Spleen (tissue), 11 donors: ENCODE results near the gene AQP2. TPM values are rescaled to one million over a fixed set of nuclear protein-coding genes. Genes with fewer than 3 reads are reported as not detected.

Experiments
- DNase-seq: peaks from one replicate; pipeline ENCODE4 v3.0.0-alpha.2; 2020
- H3K27ac ChIP-seq, 8 donors: fragments of 200-600 bp; sonication (generic) in 7 of 8; 1 replicate in 4 of 8; 2 replicates in 4 of 8; pipeline versions ENCODE4 v1.5.0 to v1.8.0; 2016 to 2021; ENCODE audit warnings: inconsistent platforms in 4 of 8, mild to moderate bottlenecking in 4 of 8, moderate library complexity in 1 of 8
- H3K27me3 ChIP-seq, 7 donors: fragments of 200-600 bp; sonication (generic) in 6 of 7; replicated peaks in 1 of 7; 1 replicate in 4 of 7; 2 replicates in 3 of 7; pipeline versions ENCODE4 v1.5.0 to v1.8.0; 2016 to 2021; ENCODE audit warnings: inconsistent platforms in 3 of 7, mild to moderate bottlenecking in 1 of 7
- H3K36me3 ChIP-seq, 6 donors: fragments of 200-600 bp; sonication (generic) in 5 of 6; 1 replicate in 4 of 6; 2 replicates in 2 of 6; pipeline versions ENCODE4 v1.5.0 to v1.8.0; 2016 to 2021; ENCODE audit warnings: inconsistent platforms in 2 of 6
- H3K4me1 ChIP-seq, 6 donors: fragments of 200-600 bp; sonication (generic) in 5 of 6; 1 replicate in 3 of 6; 2 replicates in 3 of 6; pipeline versions ENCODE4 v1.5.0 to v1.8.0; 2016 to 2021; ENCODE audit warnings: inconsistent platforms in 3 of 6
- H3K4me3 ChIP-seq, 8 donors: fragments of 200-600 bp; sonication (generic) in 7 of 8; 1 replicate in 4 of 8; 2 replicates in 4 of 8; pipeline versions ENCODE4 v1.5.0 to v1.8.0; 2016 to 2021; ENCODE audit warnings: inconsistent platforms in 4 of 8, mild to moderate bottlenecking in 4 of 8, moderate library complexity in 2 of 8
- H3K9me3 ChIP-seq, 8 donors: fragments of 200-600 bp; sonication (generic) in 7 of 8; 1 replicate in 4 of 8; 2 replicates in 4 of 8; pipeline versions ENCODE4 v1.5.0 to v1.8.0; 2016 to 2021; ENCODE audit warnings: inconsistent platforms in 4 of 8
- POLR2A ChIP-seq, 3 donors: fragments of 450-650 bp; IDR thresholded peaks; one replicate each; pipeline ENCODE4 v1.5.1; 2017; ENCODE audit warnings: antibody characterized with exemption in 3 of 3, mild to moderate bottlenecking in 1 of 3
- POLR2AphosphoS5 ChIP-seq, 3 donors: sonication (generic); formaldehyde crosslinking; IDR thresholded peaks; one replicate each; pipeline ENCODE4 v1.5.1; 2017; ENCODE audit warnings: antibody characterized with exemption in 3 of 3
- whole genome bisulfite sequencing, 5 donors: extraction: QIAGEN DNeasy Blood & Tissue Kit in 3 of 5; methylation state at CpG; one replicate each; pipeline versions ENCODE4 v1.1.5 to v1.1.7; 2013 to 2018; 5-methylcytosine and 5-hydroxymethylcytosine counted together
- intact Hi-C: fragments of 100-400 bp; cut with DNase I; formaldehyde crosslinking; loops from one replicate; pipeline ENCODE4 v1.15.0; 2023; ENCODE audit warnings: low total_unique reads
- polyA plus RNA-seq, 3 donors: library from polyadenylated mRNA; stranded (reverse); fragments of 200-250 nt; gene quantifications; one replicate each; pipeline ENCODE4 v1.2.1, GENCODE V29; 2013
- total RNA-seq, 7 donors: library from RNA; depleted of rRNA in 3 of 7; stranded (reverse); fragments of >200 nt in 3 of 7; fragmentation: NEBNext Ultra II Directional in 4 of 7; extraction: Animal tissue kit (Norgen Biotek cat#: 25700) in 4 of 7; gene quantifications; one replicate each; pipeline versions ENCODE4 v1.1.0 to v1.2.1, GENCODE V29; 2016 to 2021
- TF ChIP-seq, protein P1 (sequence below), 11 experiments: fragments of 200-600 bp in 7 of 11; fragments of 450-650 bp in 4 of 11; sonication (generic) in 4 of 11; IDR thresholded peaks in 8 of 11; conservative IDR thresholded peaks in 3 of 11; 1 replicate in 7 of 11; 2 replicates in 4 of 11; pipeline versions ENCODE4 v1.4.0 to v1.8.0; 2016 to 2021; ENCODE audit warnings: antibody characterized with exemption in 11 of 11, inconsistent platforms in 4 of 11, mild to moderate bottlenecking in 1 of 11
- donor health status: healthy with polysubstance abuse.
- donor health status: DM: no; HTN: no; CAD: no; lungs with moderate emphysema.
- donor health status: DM: no; HTN: no; CAD: no.
- donor health status: Bipolar disorder and iron deficiency.
- donor health status: healthy.
- donor health status: DM: no; HTN: no; CAD: no.
- donor health status: DM: yes; HTN: yes; CAD: no.

AQP2 gene
- total and polyA plus RNA-seq, 10 donors: not detected

DNA sequence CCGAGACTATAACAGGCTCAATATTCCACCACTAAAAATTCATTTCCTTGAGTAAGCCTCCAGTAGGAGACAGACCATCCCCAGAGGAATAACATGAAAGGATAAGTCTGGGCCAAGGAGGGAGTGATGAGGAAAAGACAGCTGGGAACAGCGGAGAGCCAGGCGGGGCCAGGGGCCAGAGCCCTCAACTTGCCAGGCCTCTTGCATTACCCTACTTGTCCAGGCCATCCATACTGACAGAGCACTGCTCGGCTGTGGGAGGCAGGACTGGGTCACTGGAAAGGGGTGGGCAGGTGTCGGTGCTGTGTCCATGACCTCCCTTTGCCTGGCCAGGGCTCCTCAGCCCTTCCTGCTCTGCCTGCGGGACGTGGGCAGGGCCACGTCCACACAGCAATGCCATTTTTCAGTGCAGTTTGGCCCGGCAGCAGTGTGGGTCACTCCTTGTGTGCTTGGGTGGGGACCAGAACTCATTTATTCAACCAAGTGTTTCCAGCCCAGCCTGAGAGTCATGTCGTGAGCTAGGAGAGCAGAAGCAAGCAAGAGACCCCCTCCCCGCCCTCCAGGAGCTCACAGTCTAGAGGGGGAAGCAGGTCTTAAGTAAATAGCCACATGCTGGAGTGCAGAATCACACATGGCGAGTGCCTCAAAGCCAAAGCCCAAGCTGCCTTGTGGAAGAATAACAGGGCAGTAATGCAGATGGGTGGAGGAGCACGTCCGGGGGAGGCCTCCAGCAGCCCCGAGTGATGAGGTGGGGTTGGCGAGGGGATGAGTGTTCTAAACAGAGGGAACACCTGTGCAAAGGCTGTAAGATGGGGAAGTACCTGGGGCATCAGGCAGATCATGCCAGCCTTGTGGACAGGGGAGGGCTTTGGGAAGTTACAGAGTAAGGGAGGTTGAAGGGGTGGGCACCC lies 37.9 kb upstream of the AQP2 start:
- DNase-seq: peak; percentile 51
- intact Hi-C loops: no loop called here
- 77 to 89% (median 82%) methylated on average over 12 to 16 of the region's 16 CpGs for WGBS, 5 donors

DNA sequence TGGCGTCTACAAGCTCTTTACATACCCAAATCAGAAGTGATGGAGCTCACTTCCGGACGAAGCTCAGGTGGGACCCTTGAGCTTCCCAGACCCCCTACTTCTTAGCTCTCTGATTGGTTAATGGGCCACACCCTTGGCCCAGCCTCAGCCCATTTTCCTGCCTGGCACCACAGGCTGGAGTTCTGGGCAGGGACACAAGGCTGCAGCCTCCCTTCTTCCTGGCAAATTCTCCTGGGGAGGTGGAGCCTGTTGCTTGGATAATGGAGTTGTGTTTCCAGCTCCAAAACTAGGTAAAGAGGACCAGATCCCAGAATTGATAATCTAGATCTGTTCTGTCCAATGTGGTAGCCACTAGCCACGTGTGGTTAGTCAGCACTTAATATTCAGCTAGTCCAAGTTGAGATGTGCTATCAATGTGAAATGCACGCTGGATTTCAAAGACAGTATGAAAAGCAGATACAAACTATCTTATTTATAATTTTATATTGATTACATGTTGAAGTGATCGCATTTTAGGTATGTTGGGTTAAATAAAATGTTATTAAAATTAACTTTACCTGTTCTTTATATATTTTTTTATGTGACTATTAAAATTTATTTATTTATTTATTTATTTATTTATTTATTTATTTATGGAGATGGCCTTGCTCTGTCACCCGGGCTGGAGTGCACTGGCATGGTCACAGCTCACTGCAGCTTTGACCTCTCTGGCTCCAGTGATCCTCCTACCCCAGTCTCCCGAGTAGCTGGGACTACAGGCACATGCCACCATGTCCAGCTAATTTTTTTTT lies 34.2 kb upstream of the AQP2 start:
- TF ChIP-seq, protein P1, sequence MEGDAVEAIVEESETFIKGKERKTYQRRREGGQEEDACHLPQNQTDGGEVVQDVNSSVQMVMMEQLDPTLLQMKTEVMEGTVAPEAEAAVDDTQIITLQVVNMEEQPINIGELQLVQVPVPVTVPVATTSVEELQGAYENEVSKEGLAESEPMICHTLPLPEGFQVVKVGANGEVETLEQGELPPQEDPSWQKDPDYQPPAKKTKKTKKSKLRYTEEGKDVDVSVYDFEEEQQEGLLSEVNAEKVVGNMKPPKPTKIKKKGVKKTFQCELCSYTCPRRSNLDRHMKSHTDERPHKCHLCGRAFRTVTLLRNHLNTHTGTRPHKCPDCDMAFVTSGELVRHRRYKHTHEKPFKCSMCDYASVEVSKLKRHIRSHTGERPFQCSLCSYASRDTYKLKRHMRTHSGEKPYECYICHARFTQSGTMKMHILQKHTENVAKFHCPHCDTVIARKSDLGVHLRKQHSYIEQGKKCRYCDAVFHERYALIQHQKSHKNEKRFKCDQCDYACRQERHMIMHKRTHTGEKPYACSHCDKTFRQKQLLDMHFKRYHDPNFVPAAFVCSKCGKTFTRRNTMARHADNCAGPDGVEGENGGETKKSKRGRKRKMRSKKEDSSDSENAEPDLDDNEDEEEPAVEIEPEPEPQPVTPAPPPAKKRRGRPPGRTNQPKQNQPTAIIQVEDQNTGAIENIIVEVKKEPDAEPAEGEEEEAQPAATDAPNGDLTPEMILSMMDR (IDR thresholded peaks at IDR 0.05 in 8 of 11, conservative IDR thresholded peaks at IDR 0.05 in 3 of 11): no peak
- TF ChIP-seq POLR2AphosphoS5 (IDR thresholded peaks at IDR 0.05) (no peak), POLR2A (IDR thresholded peaks at IDR 0.05) (no peak)
- no peaks in the 10 kb centered on the region for H3K9me3 ChIP-seq
- 72 to 87% (median 81%) methylated on average over 8 of the region's 8 CpGs for WGBS, 5 donors
- H3K27ac ChIP-seq: no peak overlapping the region
- peak; percentile 19 for DNase-seq
- no peaks in the 10 kb centered on the region for H3K36me3 ChIP-seq
- intact Hi-C loops: no loop called here
- H3K4me3 ChIP-seq: no peak overlapping the region
- H3K27me3 ChIP-seq: peaks cover 0 to 10% (median 0%) of the 10 kb centered on the region in 7 donors
- peaks cover 0 to 9% (median 3%) of the 10 kb centered on the region in 6 donors for H3K4me1 ChIP-seq

More for the DNA sequence above, 37.9 kb upstream of the AQP2 start:
- H3K9me3 ChIP-seq: no peaks in the 10 kb centered on the region
- peaks cover 0 to 9% (median 0%) of the 10 kb centered on the region in 7 donors for H3K27me3 ChIP-seq
- H3K4me3 ChIP-seq: no peak overlapping the region
- no peak overlapping the region for H3K27ac ChIP-seq
- H3K36me3 ChIP-seq: no peaks in the 10 kb centered on the region
- TF ChIP-seq, protein P1 (IDR thresholded peaks at IDR 0.05 in 8 of 11, conservative IDR thresholded peaks at IDR 0.05 in 3 of 11): no peak
- TF ChIP-seq POLR2A (IDR thresholded peaks at IDR 0.05): no peak
- TF ChIP-seq POLR2AphosphoS5 (IDR thresholded peaks at IDR 0.05): no peak
- no peaks in the 10 kb centered on the region for H3K4me1 ChIP-seq

DNA sequence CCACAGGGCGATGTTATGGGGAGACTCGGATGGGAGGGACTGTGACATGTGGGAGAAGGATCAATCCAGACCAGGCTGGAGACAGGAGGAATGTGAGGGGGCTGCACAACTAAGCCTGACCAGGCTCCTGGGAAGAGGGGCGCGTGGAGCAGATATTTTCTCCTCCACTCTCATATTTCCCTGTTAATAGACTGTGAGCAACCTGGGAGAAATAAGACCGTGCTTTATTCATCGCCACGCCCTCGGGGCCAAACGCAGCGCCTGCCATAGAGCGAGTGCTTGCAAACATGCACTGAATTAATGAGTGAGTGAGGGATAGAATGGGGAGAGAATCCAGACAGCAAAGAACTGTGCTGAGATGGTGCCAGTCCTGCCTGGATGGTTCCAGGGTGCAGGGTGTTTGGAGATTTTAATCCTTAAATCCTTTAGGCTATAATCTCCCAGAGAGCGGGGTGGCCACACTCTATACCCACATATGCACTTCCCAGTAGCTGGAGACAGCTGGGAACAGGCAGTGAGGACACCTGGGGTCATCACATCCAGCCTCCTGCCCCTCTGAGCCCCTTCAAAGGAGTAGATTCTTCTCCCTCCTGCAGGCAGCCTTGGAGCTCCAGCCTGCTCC lies 33.3 kb upstream of the AQP2 start:
- intact Hi-C loops: no loop called here
- H3K9me3 ChIP-seq: no peaks in the 10 kb centered on the region
- H3K27ac ChIP-seq: no peak overlapping the region
- H3K36me3 ChIP-seq: no peaks in the 10 kb centered on the region
- WGBS, 5 donors: 91 to 95% (median 93%) methylated on average over 12 of the region's 12 CpGs
- TF ChIP-seq POLR2AphosphoS5 (IDR thresholded peaks at IDR 0.05): no peak
- TF ChIP-seq, protein P1 (IDR thresholded peaks at IDR 0.05 in 8 of 11, conservative IDR thresholded peaks at IDR 0.05 in 3 of 11): no peak
- no peak for TF ChIP-seq POLR2A (IDR thresholded peaks at IDR 0.05)
- DNase-seq: peak; percentile 23
- H3K27me3 ChIP-seq: peaks cover 0 to 10% (median 0%) of the 10 kb centered on the region in 7 donors
- peaks cover 0 to 9% (median 3%) of the 10 kb centered on the region in 6 donors for H3K4me1 ChIP-seq
- H3K4me3 ChIP-seq: no peak overlapping the region
